Fibroblast of peridontal ligament (primary cell): ENCODE data around the gene TTC34.

ENCODE experiments used
- DNase-seq: peaks from one replicate; pipeline ENCODE4 v3.0.0-alpha.2; 2010; ENCODE audit errors: extremely low read depth

Gene TTC34

GRCh38 chr1:2641381-2642130 is 159.9 kb downstream of the TTC34 start:
- DNase-seq, result no peak

GRCh38 chr1:2640626-2641025 is 160.9 kb downstream of the TTC34 start:
- DNase-seq, result no peak

GRCh38 chr1:2639607-2640521 is 161.6 kb downstream of the TTC34 start:
- no peak for DNase-seq

GRCh38 chr1:2639203-2639602 is 162.3 kb downstream of the TTC34 start:
- no peak for DNase-seq

GRCh38 chr1:2638466-2639115 is 162.9 kb downstream of the TTC34 start:
- no peak for DNase-seq

GRCh38 chr1:2637442-2638145 is 163.9 kb downstream of the TTC34 start:
- DNase-seq, result no peak

GRCh38 chr1:2636733-2637132 is 164.8 kb downstream of the TTC34 start:
- DNase-seq, result no peak

GRCh38 chr1:2635361-2636010 is 166.0 kb downstream of the TTC34 start:
- no peak for DNase-seq

GRCh38 chr1:2633936-2634491 is 167.5 kb downstream of the TTC34 start:
- DNase-seq, result no peak

- no peak for DNase-seq
Measured at GRCh38 chr1:2633366-2633935, 168.0 kb downstream of the TTC34 start.

- DNase-seq, result no peak
Measured at GRCh38 chr1:2632561-2633361, 168.7 kb downstream of the TTC34 start, which contains the start of gene MMEL1. Gene MMEL1 (minus strand): TSS chr1:2633016. CDS start chr1:2629484, 3,532 bp downstream.

- no peak for DNase-seq
Measured at GRCh38 chr1:2632051-2632430, 169.5 kb downstream of the TTC34 start.

GRCh38 chr1:2631136-2632050 is 170.1 kb downstream of the TTC34 start:
- no peak for DNase-seq

GRCh38 chr1:2630498-2631135 is 170.9 kb downstream of the TTC34 start:
- no peak for DNase-seq

GRCh38 chr1:2629627-2630497 is 171.6 kb downstream of the TTC34 start:
- DNase-seq, result no peak

GRCh38 chr1:2628933-2629626 is 172.4 kb downstream of the TTC34 start:
- no peak for DNase-seq
